ENCODE data around the gene ASTN1.

The ASTN1 gene

DNA sequence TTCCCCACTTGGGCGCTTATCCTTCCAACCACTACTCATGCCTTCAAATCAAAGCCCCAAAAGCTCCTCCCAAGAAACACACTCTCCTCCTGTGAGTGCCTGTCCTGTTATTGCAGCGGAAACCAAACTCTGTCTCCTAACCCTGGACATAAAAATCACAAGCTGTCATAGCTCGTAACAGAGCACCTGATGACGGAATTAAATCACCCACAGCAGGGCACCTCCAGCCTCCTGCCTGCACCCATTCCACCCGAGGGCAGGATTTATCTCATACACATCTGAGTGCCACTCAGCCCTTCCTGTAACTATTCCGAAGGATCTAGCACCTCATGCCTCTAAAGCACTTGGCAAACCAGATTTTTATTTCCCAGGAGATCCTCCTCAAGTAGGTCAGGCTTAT is 100.9 kb downstream of the ASTN1 start:
- H3K4me3 ChIP-seq (ENCODE audit: control insufficient read depth, low read depth, low read length) = no peak overlapping the region
- DNase-seq (ENCODE audit: low read depth) = no peak
- TF ChIP-seq CTCF (IDR thresholded peaks at IDR 0.05; ENCODE audit: control insufficient read depth, insufficient read depth, low read depth, low read length, missing control alignments) = no peak

- no peak for TF ChIP-seq CTCF (IDR thresholded peaks at IDR 0.05; ENCODE audit: control insufficient read depth, insufficient read depth, low read depth, low read length, missing control alignments)
- H3K4me3 ChIP-seq (ENCODE audit: control insufficient read depth, low read depth, low read length) = no peak overlapping the region
- no peak for DNase-seq (ENCODE audit: low read depth)
Observed at GRCh38 chr1:177054542-177054941, 110.0 kb downstream of the ASTN1 start.

DNA sequence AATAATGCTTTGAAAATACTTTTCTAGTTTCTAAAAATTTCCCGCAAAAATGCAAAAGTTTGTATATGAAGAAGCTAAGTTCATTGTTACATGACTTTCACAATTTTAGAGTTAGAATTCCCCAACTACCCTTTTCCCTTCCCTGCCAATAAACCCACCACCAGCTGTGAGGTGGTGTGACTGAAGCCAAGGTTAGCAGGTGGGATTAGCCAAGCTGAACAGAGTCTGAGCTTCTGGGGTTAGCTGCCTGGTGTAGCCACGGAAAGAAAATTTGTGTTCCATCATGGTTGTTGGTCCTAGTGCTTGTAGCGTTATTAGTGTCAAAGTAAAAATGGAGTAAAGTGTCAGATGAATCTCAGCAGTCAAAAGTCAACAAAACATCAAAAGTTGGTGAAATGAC is 110.9 kb downstream of the ASTN1 start:
- DNase-seq (ENCODE audit: low read depth) = no peak
- no peak for TF ChIP-seq CTCF (IDR thresholded peaks at IDR 0.05; ENCODE audit: control insufficient read depth, insufficient read depth, low read depth, low read length, missing control alignments)
- H3K4me3 ChIP-seq (ENCODE audit: control insufficient read depth, low read depth, low read length) = no peak overlapping the region

DNA sequence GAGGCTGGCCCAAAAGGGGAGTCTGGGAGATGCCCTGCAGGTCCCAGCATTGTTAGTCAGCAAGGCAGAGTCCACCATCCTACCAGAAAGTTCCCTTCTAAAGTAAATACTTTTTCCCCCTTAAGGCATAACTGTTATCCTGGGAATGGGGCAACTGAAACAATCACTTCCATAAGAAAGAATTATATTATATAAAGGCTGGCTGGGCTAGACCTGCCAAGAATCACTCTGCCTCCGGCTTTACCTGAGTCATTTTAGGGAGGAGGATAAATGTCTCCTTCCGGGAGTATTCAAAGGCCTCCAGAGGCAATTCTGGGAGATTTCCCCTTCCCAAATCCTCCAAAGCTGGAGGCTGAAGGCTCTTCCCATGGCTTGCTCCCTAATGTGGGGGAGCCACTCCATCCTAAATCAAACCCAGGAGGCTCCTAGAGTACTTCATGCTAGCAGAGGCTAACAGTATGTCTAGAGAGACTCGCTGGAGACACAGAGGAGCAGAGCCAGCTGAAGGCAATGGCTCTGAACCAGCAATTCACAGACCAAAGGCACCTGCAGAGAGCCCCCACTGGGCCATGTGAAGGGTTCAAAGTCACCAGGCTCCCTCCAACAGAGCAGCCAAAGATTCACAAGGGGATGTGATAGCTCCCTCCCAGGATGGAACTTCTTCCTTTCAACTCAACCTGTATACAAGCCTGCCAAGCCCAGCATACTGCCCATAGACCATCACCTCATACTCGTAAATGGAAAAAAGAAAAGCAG is 116.0 kb downstream of the ASTN1 start:
- no peak for DNase-seq (ENCODE audit: low read depth)
- no peak for TF ChIP-seq CTCF (IDR thresholded peaks at IDR 0.05; ENCODE audit: control insufficient read depth, insufficient read depth, low read depth, low read length, missing control alignments)
- H3K4me3 ChIP-seq (ENCODE audit: control insufficient read depth, low read depth, low read length) = no peak overlapping the region

DNA sequence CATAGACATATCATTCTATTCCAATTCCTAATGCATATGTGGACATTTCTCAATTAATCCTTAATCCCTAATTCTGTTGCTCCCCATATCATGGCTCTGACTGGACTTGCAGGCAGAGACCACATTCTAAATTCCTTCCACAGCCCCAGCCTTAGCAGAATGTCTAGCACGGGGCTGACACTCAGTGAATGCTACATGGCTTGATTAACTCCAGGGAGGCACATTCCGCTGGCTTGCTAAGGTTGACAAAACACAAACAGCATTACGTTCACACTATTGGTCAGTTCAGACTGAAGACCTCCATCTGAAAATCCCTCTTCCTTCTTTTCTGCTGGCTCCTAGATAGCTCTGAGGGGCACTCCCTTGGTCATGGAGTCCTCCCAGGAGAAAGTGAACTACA is 119.4 kb downstream of the ASTN1 start:
- H3K4me3 ChIP-seq (ENCODE audit: control insufficient read depth, low read depth, low read length) = no peak overlapping the region
- no peak for TF ChIP-seq CTCF (IDR thresholded peaks at IDR 0.05; ENCODE audit: control insufficient read depth, insufficient read depth, low read depth, low read length, missing control alignments)
- no peak for DNase-seq (ENCODE audit: low read depth)

- H3K4me3 ChIP-seq (ENCODE audit: control insufficient read depth, low read depth, low read length) = no peak overlapping the region
- no peak for TF ChIP-seq CTCF (IDR thresholded peaks at IDR 0.05; ENCODE audit: control insufficient read depth, insufficient read depth, low read depth, low read length, missing control alignments)
- no peak for DNase-seq (ENCODE audit: low read depth)
Observed at GRCh38 chr1:177044390-177044789, 120.1 kb downstream of the ASTN1 start.

All from AG09309 (cell line).